MG63 (cell line): ENCODE measurements around the gene OPALIN. TPM values are rescaled to one million over a fixed set of nuclear protein-coding genes. Genes with fewer than 3 reads are reported as not detected.

Experiments used
- DNase-seq: peaks from one replicate; pipeline ENCODE4 v3.0.0-alpha.2; 2020
- H3K27me3 ChIP-seq: fragments of 250-450 bp; sonication (Bioruptor Pico); 2 replicates; pipeline ENCODE4 v1.5.1; 2020; ENCODE audit warnings: mild to moderate bottlenecking, moderate library complexity
- H3K36me3 ChIP-seq: fragments of 250-450 bp; sonication (Bioruptor Pico); 2 replicates; pipeline ENCODE4 v1.5.1; 2020; ENCODE audit warnings: mild to moderate bottlenecking, moderate library complexity
- H3K4me3 ChIP-seq: fragments of 250-450 bp; sonication (Bioruptor Pico); 2 replicates; pipeline ENCODE4 v1.5.1; 2020; ENCODE audit warnings: mild to moderate bottlenecking, moderate library complexity
- H3K9me3 ChIP-seq: fragments of 250-450 bp; sonication (Bioruptor Pico); 2 replicates; pipeline ENCODE4 v1.5.1; 2020; ENCODE audit warnings: mild to moderate bottlenecking, moderate library complexity
- total RNA-seq: library from RNA; depleted of rRNA; stranded (reverse); fragments of >200 nt; shearing (Covaris generic); gene quantifications from 2 replicates; pipeline ENCODE4 v1.2.3, GENCODE V29; 2014; ENCODE audit warnings: low replicate concordance

OPALIN gene
- total RNA-seq, 1 experiment from 2014 or later = not detected

DNA sequence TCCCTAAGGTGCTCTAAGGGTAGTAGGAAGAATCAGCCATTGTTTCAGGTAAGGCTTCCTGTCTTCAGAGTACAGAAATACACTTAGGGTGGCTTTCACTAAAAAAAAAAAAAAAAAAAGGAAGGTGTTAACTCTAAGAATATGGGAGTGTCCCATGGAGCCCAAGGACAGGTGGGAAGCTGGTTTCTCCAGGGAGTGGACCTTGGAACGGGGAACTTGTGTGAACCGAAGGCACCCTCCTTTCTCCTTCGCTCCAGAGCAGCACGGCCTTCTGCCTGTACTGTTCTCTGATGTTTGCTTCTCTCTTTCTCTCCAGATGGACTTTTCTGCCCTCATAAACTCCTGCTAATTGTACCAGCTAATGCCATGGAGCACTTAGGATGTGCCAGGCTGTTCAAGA lies 6.2 kb downstream of the OPALIN start:
- no peak for DNase-seq
- Histone ChIP-seq H3K27me3 (peaks cover 23% of the 10 kb centered on the region), H3K9me3 (no peaks in the 10 kb centered on the region), H3K4me3 (no peak overlapping the region), H3K36me3 (no peaks in the 10 kb centered on the region)

DNA sequence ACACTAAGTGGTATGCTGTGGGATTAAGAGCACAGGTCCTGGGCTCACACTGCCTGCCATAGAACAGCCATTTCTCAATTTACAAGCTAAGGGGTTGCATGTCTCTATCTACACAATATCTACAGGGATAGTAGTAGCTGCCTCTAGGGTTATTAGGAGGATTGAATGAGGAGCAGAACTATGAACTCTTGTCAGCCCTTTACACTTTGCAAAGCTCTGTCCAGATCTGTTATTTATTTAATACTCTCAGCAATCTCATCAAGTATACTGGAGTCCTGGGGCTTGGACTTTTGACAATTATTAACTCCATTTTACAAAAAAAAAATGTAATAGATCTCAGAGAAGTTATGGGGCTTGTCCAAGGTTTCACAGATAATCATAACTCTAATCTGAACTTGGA lies 6.8 kb downstream of the OPALIN start:
- Histone ChIP-seq H3K9me3 (0 out of 2 replicates have a peak, but pooled peaks cover 1% of the 10 kb centered on the region), H3K27me3 (peaks cover 18% of the 10 kb centered on the region), H3K4me3 (no peak overlapping the region), H3K36me3 (no peaks in the 10 kb centered on the region)
- DNase-seq = no peak

DNA sequence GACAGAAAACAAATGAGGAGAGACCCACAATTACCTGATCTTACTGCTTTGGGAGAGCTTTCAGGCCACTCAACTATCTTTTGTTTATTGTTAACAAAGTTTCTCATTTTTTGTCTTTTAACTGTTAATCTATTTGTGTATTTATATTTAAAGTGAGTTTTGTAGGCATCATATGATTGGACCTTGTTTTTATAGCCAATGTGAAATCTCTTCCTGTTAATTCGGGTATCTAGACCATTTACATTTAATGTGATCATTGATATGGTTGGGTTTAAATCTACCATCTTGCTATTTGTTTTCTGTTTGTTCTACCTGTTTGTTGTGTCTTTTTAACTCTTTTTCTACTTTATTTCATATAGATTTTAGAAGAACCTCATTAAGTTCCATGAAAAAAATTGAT lies 12.5 kb downstream of the OPALIN start:
- Histone ChIP-seq H3K4me3 (no peak overlapping the region), H3K27me3 (peaks cover 2% of the 10 kb centered on the region; the same call in 1 of the 2 replicates), H3K36me3 (no peaks in the 10 kb centered on the region), H3K9me3 (peaks cover 10% of the 10 kb centered on the region)
- no peak for DNase-seq

DNA sequence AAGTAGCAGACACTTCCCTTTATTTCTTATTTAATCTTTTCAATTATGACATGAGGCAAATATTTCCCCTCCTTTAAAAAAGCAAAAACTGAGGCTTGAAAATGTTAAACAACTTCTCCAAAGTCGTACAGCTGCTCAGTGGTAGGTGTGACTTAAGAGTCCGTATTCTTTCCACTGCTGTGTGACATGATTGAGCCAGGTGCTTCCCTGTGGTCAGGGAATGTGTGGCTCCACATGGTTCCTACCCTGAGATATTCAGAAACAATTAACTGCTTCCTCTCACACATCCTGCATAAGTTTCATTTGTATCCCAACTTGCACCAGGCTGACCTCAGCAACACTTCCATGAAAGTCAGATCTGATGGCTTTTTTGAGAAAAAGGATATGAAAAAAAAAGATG lies 13.6 kb downstream of the OPALIN start:
- no peaks in the 10 kb centered on the region for H3K36me3 ChIP-seq
- DNase-seq = no peak
- H3K9me3 ChIP-seq = peaks cover 10% of the 10 kb centered on the region
- peaks cover 3% of the 10 kb centered on the region; the same call in 1 of the 2 replicates for H3K27me3 ChIP-seq
- no peak overlapping the region for H3K4me3 ChIP-seq

DNA sequence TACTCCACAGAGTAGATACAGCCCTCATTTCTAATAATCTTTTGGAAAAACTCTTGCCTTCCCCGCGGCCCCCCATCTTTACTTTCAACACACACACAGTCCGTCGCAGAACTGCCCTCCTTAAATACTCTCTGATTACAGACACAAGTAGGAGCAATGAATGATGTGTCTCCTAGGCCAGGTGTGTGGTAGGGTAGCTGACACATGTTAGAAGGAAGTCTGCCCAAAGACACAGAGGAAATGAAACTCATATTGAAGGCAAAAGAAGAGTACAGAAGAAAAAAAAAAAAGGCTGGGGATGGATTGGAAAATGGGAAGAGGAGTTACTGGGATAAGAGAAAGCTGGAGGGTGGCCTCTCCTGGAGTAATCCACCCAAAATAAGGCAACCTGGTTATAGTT lies 14.6 kb downstream of the OPALIN start:
- Histone ChIP-seq H3K4me3 (no peak overlapping the region), H3K27me3 (peaks cover 3% of the 10 kb centered on the region; the same call in 1 of the 2 replicates), H3K36me3 (no peaks in the 10 kb centered on the region), H3K9me3 (peaks cover 10% of the 10 kb centered on the region)
- DNase-seq = no peak

DNA sequence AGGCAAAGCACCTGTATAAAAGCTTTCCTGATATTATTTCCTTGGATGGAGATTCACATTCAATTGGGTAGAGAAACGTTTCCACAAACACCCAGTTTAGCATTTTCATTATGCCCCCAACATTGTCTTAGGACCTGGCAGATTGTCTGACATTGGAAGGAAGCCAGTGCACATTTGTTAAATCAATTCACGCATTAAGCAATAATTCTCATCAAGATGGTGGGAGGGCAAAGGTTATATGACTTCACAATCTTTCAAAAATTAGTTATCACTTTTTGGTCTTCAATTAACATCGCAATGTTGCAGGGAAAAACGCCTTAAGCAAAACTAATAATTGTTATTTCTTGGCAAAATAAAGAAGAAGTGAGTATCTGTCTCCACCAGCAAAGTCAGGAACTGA lies 16.4 kb downstream of the OPALIN start:
- Histone ChIP-seq H3K9me3 (peaks cover 10% of the 10 kb centered on the region), H3K36me3 (no peaks in the 10 kb centered on the region), H3K4me3 (no peak overlapping the region), H3K27me3 (peaks cover 3% of the 10 kb centered on the region; the same call in 1 of the 2 replicates)
- DNase-seq = no peak

DNA sequence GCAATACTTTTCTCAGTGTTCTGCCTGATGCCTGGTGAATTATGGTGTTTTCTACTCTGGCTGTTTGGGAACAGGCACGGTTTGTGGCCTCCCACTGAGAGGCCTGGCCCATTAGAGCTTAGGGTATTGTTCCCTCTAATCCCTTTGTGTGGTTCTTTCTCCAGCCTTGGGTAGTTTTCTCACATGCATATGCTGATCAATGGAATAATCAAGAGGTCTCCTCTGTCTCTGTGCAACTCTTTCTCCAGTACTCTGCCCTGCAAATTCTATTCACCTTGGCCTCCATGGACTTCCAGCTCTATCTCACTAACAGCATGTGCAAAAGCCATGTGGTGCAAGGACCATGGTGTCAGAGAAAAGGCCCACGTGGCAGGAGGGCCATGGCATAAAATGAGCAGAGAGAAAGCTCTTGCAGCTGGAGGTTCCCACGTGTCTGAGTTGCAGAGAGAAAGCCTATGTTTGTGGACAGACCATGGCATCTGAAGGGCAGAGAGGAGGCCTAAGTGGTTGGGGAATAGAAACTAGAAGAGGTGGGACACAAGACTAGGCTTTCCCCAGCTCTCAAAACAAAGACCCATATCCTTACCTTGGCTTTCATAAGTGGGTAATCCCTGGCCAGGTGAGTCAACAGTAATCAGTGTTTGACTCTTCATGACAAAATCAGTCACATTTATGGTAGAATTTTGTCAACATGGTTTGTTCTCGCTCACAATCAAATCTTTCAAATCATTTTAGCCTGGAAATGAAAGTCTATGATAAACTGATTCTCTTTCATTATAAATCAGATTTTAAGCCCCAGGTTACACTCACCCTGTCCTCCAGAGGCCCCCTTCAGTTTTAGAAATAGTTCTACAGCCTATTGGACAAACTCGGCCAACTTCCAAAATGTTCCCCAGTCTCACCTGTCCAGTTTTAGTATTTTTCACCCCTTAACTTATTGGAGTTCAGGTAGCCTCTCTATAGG lies 17.3 kb downstream of the OPALIN start:
- H3K36me3 ChIP-seq = no peaks in the 10 kb centered on the region
- H3K9me3 ChIP-seq = peaks cover 5% of the 10 kb centered on the region
- H3K27me3 ChIP-seq = peaks cover 3% of the 10 kb centered on the region; the same call in 1 of the 2 replicates
- DNase-seq = no peak
- H3K4me3 ChIP-seq = no peak overlapping the region

DNA sequence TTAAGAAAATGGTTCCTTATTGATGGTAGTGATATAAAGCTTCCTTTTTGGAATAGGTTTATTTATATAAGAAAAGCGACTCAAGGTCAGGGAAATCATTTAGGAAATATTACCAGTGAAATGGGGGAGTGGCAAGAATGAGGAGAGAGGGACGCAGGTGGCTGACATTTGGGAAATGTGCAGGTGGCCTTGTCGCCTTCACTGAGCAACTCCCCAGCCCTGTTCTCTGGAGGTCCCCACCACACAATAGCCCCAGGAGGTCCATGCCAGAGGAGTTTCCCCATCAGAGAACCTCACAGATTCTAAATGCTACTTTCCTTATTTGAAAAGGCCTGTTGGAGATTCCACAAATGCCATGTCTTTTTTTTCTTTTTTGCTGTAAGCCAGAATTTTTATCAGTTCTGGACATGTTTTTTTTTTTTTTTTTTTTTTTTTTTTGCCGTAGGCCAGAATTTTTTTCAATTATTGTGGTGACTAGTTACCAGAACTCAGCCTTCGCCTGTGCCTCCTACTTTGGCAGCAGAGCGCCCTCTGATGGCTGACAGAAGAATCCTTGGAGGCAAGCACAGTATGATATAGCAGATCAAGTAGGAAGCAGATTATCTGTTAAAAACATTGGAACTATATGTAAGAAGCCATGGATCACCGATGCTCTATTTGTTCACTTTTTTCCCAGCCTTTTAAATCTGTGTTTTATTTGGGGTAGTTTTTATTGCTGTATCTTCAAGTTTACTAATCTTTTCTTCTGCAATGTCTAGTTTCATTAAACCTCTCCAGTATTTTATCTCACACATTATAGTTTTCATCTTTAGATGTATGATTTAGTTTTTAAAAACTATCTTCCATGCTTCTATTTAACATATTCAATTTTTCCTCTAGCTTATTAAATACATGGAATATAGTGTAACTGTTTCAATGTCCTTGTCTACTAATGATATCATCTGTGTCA lies 18.6 kb downstream of the OPALIN start:
- peak; percentile 50 for DNase-seq
- Histone ChIP-seq H3K27me3 (peaks cover 8% of the 10 kb centered on the region), H3K36me3 (no peaks in the 10 kb centered on the region), H3K4me3 (no peak overlapping the region), H3K9me3 (no peaks in the 10 kb centered on the region)

DNA sequence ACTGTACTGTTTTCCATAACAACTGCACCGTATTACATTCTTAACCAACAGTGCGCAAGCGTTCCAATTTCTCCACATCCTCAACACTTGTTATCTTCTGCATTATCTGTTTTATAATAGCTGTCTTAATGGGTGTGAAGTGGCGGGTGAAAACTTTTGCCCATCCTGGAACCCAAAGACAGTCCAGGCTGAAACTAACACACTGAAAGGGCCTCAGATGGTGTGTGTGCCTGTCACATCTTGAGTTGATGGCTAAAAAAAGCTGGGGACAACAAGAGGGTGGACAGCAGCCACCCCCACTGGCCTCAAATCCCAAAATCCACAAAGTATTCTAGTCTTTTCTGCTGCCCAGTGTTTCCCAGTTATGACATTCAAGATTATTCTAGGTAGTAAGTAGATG lies 19.4 kb downstream of the OPALIN start:
- Histone ChIP-seq H3K4me3 (no peak overlapping the region), H3K9me3 (no peaks in the 10 kb centered on the region), H3K27me3 (peaks cover 16% of the 10 kb centered on the region), H3K36me3 (no peaks in the 10 kb centered on the region)
- no peak for DNase-seq

DNA sequence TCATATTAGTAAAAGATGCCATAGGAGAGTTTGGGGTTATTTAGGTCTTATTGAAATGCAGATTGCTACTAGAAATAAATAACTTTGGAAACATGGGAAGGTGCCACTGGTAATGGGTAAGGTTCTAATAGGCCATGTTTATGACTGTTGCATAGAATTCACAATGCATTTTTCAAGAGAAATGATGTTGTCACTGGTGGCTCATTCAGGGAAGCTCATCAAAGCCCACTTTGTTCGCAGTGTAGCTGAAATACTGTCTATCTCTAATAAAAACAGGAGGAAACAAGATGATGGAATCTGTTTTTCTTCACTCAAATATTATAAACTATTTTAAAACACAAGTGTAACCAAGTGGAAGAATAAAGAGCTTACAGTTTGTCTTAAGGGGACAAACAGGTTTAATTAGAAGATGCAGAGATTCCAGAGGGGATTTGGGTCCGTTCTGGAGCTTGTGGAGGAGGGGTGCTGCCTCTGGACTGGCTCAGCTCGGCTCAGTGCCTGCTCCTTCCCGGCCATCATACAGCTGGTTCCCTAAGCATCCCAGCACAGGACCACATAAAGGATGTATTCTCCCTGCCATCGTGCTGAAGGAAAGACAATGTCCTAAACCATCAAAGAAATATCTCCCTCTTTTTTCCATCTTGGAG lies 20.4 kb downstream of the OPALIN start:
- no peak overlapping the region for H3K4me3 ChIP-seq
- DNase-seq = no peak
- H3K27me3 ChIP-seq = peaks cover 24% of the 10 kb centered on the region
- no peaks in the 10 kb centered on the region for H3K9me3 ChIP-seq
- H3K36me3 ChIP-seq = no peaks in the 10 kb centered on the region

DNA sequence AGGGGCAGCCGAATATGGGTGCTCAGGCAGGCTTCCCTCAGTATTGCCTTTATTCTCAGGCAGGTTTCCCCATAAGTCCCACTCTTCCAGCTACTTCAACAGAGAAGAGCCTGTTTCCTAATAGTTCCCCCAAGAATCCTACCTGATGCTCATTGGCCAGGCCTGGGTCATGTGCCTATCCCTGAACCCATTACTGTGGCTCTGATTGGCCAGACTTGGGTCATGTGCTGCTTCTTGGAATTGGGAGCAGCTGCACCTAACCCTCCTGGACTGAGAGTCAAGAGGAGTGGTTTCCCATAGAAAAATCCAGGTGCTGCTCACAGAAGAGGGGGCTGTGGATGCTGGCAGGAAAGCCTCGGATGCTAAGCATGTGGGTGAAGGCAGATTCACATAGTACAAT lies 21.7 kb downstream of the OPALIN start:
- H3K27me3 ChIP-seq = peaks cover 24% of the 10 kb centered on the region
- no peaks in the 10 kb centered on the region for H3K36me3 ChIP-seq
- no peak overlapping the region for H3K4me3 ChIP-seq
- H3K9me3 ChIP-seq = no peaks in the 10 kb centered on the region
- DNase-seq = no peak

DNA sequence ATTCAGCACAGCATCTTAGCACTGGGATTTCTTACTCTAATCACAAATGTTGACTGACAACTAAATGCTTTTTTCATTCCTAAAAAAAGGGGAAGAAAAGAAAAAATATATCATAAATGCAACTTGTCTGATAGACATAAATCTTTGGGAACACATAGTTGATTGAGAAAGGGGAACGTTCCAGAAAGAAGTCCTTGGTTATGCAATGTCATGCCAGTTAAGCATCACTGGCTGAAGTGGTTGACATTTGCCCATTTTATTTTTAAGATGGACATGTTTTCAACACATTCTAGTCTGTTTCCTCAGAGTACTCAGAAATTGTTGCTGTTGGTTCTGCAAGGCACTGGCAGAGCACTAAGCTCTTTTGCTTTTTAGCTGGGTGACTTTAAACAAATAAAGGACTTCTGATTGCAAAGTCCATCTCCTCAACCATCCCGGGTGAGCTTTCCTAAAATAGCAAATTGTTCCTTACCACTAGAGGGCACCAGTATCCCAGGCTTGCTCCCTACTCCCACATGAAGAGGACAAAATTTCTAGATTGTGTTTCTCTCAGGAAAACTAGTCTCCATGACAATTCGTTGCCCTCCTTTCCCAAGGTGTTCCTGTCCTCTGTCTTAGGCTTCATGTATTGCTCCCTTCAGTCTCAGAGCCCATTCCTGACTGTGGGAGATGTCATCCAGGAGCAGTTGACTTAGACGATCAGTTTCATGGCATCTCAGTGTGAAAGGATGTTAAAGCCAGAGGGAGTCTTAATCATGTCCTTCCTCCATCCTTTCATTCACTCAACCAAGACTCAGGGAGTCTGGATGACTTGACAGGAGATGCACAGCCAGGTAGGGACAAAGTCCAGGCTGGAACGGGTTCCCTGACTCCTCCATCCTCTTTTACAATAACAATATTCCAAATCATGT lies 23.9 kb downstream of the OPALIN start:
- DNase-seq = no peak

DNA sequence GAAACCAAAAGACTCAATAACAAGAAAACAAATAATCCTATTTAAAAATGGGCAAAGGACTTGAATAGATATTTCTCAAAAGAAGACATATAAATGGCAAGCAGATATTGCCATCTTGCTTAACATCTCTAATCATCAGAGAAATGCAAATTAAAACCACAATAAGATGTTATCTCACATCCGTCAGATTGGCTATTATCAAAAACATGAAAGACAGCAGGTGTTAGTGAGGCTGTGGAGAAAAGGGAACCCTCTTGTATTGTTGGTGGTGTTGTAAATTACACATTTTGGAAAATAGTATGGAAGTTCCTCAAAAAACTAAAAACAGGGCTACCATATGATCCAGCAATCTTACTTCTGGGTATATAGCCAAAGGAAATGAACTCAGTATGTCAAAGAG lies 25.7 kb downstream of the OPALIN start:
- DNase-seq = no peak
- no peaks in the 10 kb centered on the region for H3K36me3 ChIP-seq
- no peaks in the 10 kb centered on the region for H3K9me3 ChIP-seq
- H3K27me3 ChIP-seq = peaks cover 21% of the 10 kb centered on the region
- no peak overlapping the region for H3K4me3 ChIP-seq

More for the DNA sequence above, 23.9 kb downstream of the OPALIN start:
- H3K9me3 ChIP-seq = no peaks in the 10 kb centered on the region
- no peak overlapping the region for H3K4me3 ChIP-seq
- H3K27me3 ChIP-seq = peaks cover 21% of the 10 kb centered on the region
- no peaks in the 10 kb centered on the region for H3K36me3 ChIP-seq

DNA sequence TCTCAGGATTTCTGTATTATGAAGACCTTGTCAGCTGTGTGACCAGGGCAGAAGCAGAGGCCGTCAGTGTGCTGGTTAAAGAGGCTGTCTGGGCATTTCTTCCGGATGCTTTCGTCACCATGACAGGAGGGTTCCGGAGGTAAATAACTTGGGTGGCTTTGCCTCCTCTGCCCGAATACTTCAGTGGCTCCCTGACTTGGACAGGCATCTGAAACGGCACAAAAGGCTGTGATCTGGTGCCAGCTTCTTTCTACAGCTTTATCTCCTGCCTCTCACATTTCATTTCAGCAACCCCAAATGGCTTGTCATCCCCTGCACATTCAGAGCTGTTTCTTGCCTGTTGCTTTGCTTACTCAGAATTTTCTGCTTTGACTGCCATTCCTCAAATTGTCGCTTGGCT lies 31.3 kb downstream of the OPALIN start:
- H3K27me3 ChIP-seq = no peaks in the 10 kb centered on the region; the same call in 1 of the 2 replicates
- H3K36me3 ChIP-seq = no peaks in the 10 kb centered on the region
- H3K9me3 ChIP-seq = no peaks in the 10 kb centered on the region
- no peak for DNase-seq
- H3K4me3 ChIP-seq = no peak overlapping the region

DNA sequence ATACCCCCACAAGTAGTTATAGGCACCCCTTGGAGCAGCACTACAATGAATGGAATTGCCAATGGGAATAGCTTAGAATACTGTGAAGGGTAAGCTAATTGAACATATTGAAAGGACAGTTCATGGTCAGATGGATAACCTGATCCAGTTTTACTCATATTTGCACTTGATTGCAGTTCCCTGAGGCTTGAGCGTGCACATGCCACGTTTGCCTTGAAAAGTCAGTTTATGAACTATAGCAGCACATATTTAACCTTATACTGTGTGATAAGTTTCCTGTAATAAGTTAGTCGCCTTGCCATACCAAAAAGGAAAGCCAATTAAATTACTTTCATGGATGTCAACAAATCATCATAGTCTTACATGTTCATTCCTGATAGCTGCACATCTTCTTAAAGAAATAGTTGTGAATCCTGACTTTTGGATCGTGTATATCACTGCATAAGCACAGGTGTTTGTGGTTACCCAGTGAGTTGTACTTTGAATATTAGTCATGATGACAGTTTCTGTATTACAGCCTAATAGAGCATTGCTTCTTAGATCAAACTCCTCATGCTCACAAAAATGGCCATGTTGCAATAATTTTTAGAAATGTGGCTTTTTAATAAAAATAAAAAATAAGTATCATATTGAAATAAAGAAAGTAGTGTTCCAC lies 33.0 kb downstream of the OPALIN start:
- Histone ChIP-seq H3K4me3 (no peak overlapping the region), H3K27me3 (no peaks in the 10 kb centered on the region; the same call in 1 of the 2 replicates), H3K36me3 (no peaks in the 10 kb centered on the region), H3K9me3 (no peaks in the 10 kb centered on the region)
- no peak for DNase-seq
